HG03460 (cell line): Measurements from ENCODE around the gene FGFR3.
"Not testable (repeated sequence)": the region's sequence is repeated elsewhere in the genome, so short reads cannot be mapped to it uniquely, and the experiment has no call there.

Source experiments
- ATAC-seq: cut with Tn5 transposase; IDR thresholded peaks from one replicate; pipeline ENCODE4 v1.9.1; 2021; ENCODE audit not compliant: unreplicated experiment

FGFR3 gene

GRCh38 chr4:1836650-1837049 lies 43.6 kb downstream of the FGFR3 start:
- ATAC-seq = no peak

- ATAC-seq = no peak
Measured at GRCh38 chr4:1837069-1837468, 44.0 kb downstream of the FGFR3 start.

- ATAC-seq = no peak
Measured at GRCh38 chr4:1839282-1839681, 46.2 kb downstream of the FGFR3 start.

- ATAC-seq = no peak
Measured at GRCh38 chr4:1841201-1841886, 48.3 kb downstream of the FGFR3 start.

- no peak for ATAC-seq
Measured at GRCh38 chr4:1841887-1842210, 48.8 kb downstream of the FGFR3 start.

GRCh38 chr4:1842339-1842895 lies 49.3 kb downstream of the FGFR3 start:
- ATAC-seq = no peak

- ATAC-seq = no peak
Measured at GRCh38 chr4:1842993-1843448, 49.9 kb downstream of the FGFR3 start.

GRCh38 chr4:1843852-1844251 lies 50.8 kb downstream of the FGFR3 start:
- ATAC-seq = no peak

- ATAC-seq = not testable (repeated sequence)
Measured at GRCh38 chr4:1844618-1845017, 51.5 kb downstream of the FGFR3 start.

- no peak for ATAC-seq
Measured at GRCh38 chr4:1846580-1846979, 53.5 kb downstream of the FGFR3 start.

- no peak for ATAC-seq
Measured at GRCh38 chr4:1850276-1850675, 57.2 kb downstream of the FGFR3 start.

GRCh38 chr4:1851160-1851559 lies 58.1 kb downstream of the FGFR3 start:
- no peak for ATAC-seq

GRCh38 chr4:1851575-1852410 lies 58.7 kb downstream of the FGFR3 start:
- no peak for ATAC-seq

- ATAC-seq = no peak
Measured at GRCh38 chr4:1852904-1853623, 60.0 kb downstream of the FGFR3 start.

- no peak for ATAC-seq
Measured at GRCh38 chr4:1854752-1855151, 61.7 kb downstream of the FGFR3 start.

- ATAC-seq = peak; percentile 21
Measured at GRCh38 chr4:1855333-1856070, 62.4 kb downstream of the FGFR3 start.

- ATAC-seq = peak; percentile 88
Measured at GRCh38 chr4:1856071-1856942, 63.2 kb downstream of the FGFR3 start, which contains the start of gene LETM1. LETM1 (minus strand) TSS chr4:1856156; CDS start chr4:1855950, 206 bp downstream.

- no peak for ATAC-seq
Measured at GRCh38 chr4:1856943-1857699, 64.0 kb downstream of the FGFR3 start.

- no peak for ATAC-seq
Measured at GRCh38 chr4:1857931-1858330, 64.8 kb downstream of the FGFR3 start.
